Measurements from ENCODE around the gene NSG1. TPM values are rescaled to one million over a fixed set of nuclear protein-coding genes. Genes with fewer than 3 reads are reported as not detected.

Gene NSG1
- total and polyA plus RNA-seq, 2 donors (not counting 3 experiments of a cell fraction or from before 2014, with no cell fraction given): 2.0 to 2.9 TPM

GRCh38 chr4:4364061-4364460 is 22.8 kb upstream of the NSG1 start:
- dilution Hi-C loops (cut with MboI; ENCODE audit: extremely low pct_ligation_motif_present, low sequenced_read_pairs) (no loop called here), intact Hi-C loops (cut with micrococcal nuclease) (no loop called here)
- FAIRE-seq (no peak), DNase-seq (ENCODE audit: low read depth, low spot score) (no peak)
- no peaks in the 10 kb centered on the region for H3K9me1 ChIP-seq (replicated peaks; ENCODE audit: control insufficient read depth, extremely low read depth, insufficient read depth, low read length)
- no peaks in the 10 kb centered on the region for H3K9me3 ChIP-seq (replicated peaks; ENCODE audit: control insufficient read depth, insufficient read depth, low read length)
- ChIA-PET CTCF (no interaction called here), POLR2A (no interaction called here)
- no peaks in the 10 kb centered on the region for H3K79me2 ChIP-seq (ENCODE audit: control insufficient read depth, insufficient read depth, low read length)
- no peak overlapping the region for H3K4me2 ChIP-seq (ENCODE audit: insufficient read depth, low read length)
- no peak overlapping the region for H2AFZ ChIP-seq (ENCODE audit: low read depth, low read length)
- no peak overlapping the region for H3K9ac ChIP-seq (replicated peaks; ENCODE audit: extremely low read depth, insufficient read depth, low read length)
- H3K36me3 ChIP-seq (ENCODE audit: control insufficient read depth in 2 of 2, extremely low read depth in 1 of 2, insufficient read depth in 2 of 2, low read length in 2 of 2): no peaks in the 10 kb centered on the region
- H3K4me1 ChIP-seq (ENCODE audit: control insufficient read depth, extremely low read depth, insufficient read depth, low read length): no peaks in the 10 kb centered on the region
- no peaks in the 10 kb centered on the region for H4K20me1 ChIP-seq (replicated peaks; ENCODE audit: control insufficient read depth, extremely low read depth, insufficient read depth, low read length)
- BruUV-seq (replicated peaks): no TSS peak
- H3K4me3 ChIP-seq (replicated peaks in 1 of 3; ENCODE audit: insufficient read depth in 1 of 3, low read depth in 1 of 3, low read length in 3 of 3): no peak overlapping the region
- H3K27ac ChIP-seq (ENCODE audit: insufficient read depth, low read depth, low read length): no peak overlapping the region
- H3K27me3 ChIP-seq (ENCODE audit: control insufficient read depth in 2 of 2, insufficient read depth in 2 of 2, low read length in 2 of 2): peaks cover 0 to 2% of the 10 kb centered on the region in 2 experiments
- TF ChIP-seq MYC (IDR thresholded peaks at IDR 0.05; ENCODE audit: low read depth, low read length) (no peak), JUN (IDR thresholded peaks at IDR 0.05; ENCODE audit: borderline replicate concordance, insufficient read depth, insufficient read length, low read depth) (no peak), FOS (IDR thresholded peaks at IDR 0.05; ENCODE audit: borderline replicate concordance, insufficient read depth, low read length) (no peak), GATA2 (IDR thresholded peaks at IDR 0.05; ENCODE audit: insufficient read depth, insufficient read length, low read depth, low read length) (no peak)
- TF ChIP-seq, protein P1, sequence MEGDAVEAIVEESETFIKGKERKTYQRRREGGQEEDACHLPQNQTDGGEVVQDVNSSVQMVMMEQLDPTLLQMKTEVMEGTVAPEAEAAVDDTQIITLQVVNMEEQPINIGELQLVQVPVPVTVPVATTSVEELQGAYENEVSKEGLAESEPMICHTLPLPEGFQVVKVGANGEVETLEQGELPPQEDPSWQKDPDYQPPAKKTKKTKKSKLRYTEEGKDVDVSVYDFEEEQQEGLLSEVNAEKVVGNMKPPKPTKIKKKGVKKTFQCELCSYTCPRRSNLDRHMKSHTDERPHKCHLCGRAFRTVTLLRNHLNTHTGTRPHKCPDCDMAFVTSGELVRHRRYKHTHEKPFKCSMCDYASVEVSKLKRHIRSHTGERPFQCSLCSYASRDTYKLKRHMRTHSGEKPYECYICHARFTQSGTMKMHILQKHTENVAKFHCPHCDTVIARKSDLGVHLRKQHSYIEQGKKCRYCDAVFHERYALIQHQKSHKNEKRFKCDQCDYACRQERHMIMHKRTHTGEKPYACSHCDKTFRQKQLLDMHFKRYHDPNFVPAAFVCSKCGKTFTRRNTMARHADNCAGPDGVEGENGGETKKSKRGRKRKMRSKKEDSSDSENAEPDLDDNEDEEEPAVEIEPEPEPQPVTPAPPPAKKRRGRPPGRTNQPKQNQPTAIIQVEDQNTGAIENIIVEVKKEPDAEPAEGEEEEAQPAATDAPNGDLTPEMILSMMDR (IDR thresholded peaks at IDR 0.05; ENCODE audit: extremely low read depth in 1 of 2, insufficient read depth in 1 of 2, low read depth in 1 of 2, low read length in 2 of 2): no peak

All from endothelial cell of umbilical vein (primary cell).